ENCODE results near the gene SLCO3A1. TPM values are rescaled to one million over a fixed set of nuclear protein-coding genes. Genes with fewer than 3 reads are reported as not detected.

The SLCO3A1 gene
- total RNA-seq, 1 experiment from 2014 or later: 10.1 TPM

DNA sequence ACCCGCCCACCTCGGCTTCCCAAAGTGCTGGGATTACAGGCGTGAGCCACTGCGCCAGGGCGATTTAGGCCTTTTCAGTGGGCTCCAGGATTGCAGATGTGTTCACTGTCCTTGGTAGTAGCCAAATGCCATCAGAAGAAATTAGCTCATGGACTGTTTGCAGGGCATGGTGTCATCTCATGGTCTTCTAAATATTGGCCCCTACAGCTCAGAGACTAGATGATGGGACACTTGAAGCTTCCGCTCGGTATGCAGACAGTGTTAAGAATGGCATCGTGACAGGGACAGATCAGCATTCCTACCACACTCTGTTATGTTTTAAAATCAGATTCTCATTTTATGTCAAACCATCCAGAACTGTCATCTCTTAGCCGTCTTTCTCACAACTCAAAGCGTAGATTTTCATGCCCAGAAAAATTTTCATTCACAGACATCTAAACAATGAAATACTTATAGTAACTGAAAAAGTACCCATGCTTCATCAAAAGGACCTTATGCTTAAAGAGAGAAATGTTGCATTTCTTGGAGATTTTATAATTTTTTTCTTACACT lies 24.9 kb downstream of the SLCO3A1 start:
- no peaks in the 10 kb centered on the region for H3K27me3 Mint-ChIP-seq (ENCODE audit: insufficient read depth, unreplicated experiment)
- H3K27ac Mint-ChIP-seq (ENCODE audit: low read depth, unreplicated experiment): no peak overlapping the region
- no peak overlapping the region for H3K4me3 Mint-ChIP-seq (ENCODE audit: unreplicated experiment)
- no peaks in the 10 kb centered on the region for H3K9me3 Mint-ChIP-seq (ENCODE audit: unreplicated experiment)
- no peaks in the 10 kb centered on the region for H3K4me1 Mint-ChIP-seq (ENCODE audit: insufficient read depth, unreplicated experiment)
- TF ChIP-seq, protein P1, sequence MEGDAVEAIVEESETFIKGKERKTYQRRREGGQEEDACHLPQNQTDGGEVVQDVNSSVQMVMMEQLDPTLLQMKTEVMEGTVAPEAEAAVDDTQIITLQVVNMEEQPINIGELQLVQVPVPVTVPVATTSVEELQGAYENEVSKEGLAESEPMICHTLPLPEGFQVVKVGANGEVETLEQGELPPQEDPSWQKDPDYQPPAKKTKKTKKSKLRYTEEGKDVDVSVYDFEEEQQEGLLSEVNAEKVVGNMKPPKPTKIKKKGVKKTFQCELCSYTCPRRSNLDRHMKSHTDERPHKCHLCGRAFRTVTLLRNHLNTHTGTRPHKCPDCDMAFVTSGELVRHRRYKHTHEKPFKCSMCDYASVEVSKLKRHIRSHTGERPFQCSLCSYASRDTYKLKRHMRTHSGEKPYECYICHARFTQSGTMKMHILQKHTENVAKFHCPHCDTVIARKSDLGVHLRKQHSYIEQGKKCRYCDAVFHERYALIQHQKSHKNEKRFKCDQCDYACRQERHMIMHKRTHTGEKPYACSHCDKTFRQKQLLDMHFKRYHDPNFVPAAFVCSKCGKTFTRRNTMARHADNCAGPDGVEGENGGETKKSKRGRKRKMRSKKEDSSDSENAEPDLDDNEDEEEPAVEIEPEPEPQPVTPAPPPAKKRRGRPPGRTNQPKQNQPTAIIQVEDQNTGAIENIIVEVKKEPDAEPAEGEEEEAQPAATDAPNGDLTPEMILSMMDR (IDR thresholded peaks at IDR 0.05; ENCODE audit: unreplicated experiment): no peak
- DNase-seq (ENCODE audit: unreplicated experiment): no peak
- POLR2A ChIA-PET: interaction anchor here (0.9 to 1.5 kb wide), 3 partner anchors 11 to 63 kb away, joined by 3 to 4 read pairs (median 3); no protein-coding TSS in a partner anchor
- CTCF ChIA-PET: interaction anchor here (1.1 kb wide), 1 partner anchor 10 kb away, joined by 3 read pairs; no protein-coding TSS in a partner anchor
- no TSS peak for BruUV-seq (replicated peaks)
- peaks cover 7% of the 10 kb centered on the region for H3K36me3 Mint-ChIP-seq (ENCODE audit: insufficient read depth, unreplicated experiment)
- intact Hi-C loops (cut with micrococcal nuclease): no loop called here

GRCh38 chr15:91879158-91879557 lies 25.6 kb downstream of the SLCO3A1 start:
- H3K27me3 Mint-ChIP-seq (ENCODE audit: insufficient read depth, unreplicated experiment): no peaks in the 10 kb centered on the region
- CTCF ChIA-PET: interaction anchor here (0.6 kb wide), 1 partner anchor 12 kb away, joined by 6 read pairs; no protein-coding TSS in a partner anchor
- DNase-seq (ENCODE audit: unreplicated experiment): no peak

DNA sequence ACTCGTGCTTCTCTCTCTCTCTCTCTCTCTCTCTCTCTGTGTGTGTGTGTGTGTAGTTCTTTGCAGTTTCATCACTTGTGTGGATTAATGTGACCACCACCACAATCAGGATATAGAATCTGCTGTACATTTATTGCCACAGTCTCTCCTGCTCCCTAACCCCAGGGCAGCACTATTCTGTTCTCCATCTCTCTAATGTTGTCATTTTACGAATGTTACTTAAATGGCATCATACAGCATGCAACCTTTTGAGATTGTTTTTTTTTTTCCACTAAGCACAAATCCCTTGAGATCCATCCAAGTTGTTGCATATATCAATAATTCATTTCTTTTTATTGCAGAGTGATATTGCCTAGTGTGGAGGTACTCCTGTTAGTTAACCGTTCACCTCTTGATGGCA lies 26.9 kb downstream of the SLCO3A1 start:
- ChIA-PET CTCF (interaction anchor here (1.2 kb wide), 1 partner anchor 61 kb away, joined by 5 read pairs; no protein-coding TSS in a partner anchor), POLR2A (interaction anchor here (0.7 to 1.6 kb wide), 2 partner anchors 13 to 16 kb away, joined by 3 to 5 read pairs; no protein-coding TSS in a partner anchor)
- Mint-ChIP-seq H3K4me3 (ENCODE audit: unreplicated experiment) (no peak overlapping the region), H3K27ac (ENCODE audit: low read depth, unreplicated experiment) (no peak overlapping the region), H3K4me1 (ENCODE audit: insufficient read depth, unreplicated experiment) (no peaks in the 10 kb centered on the region), H3K36me3 (ENCODE audit: insufficient read depth, unreplicated experiment) (peaks cover 11% of the 10 kb centered on the region), H3K27me3 (ENCODE audit: insufficient read depth, unreplicated experiment) (no peaks in the 10 kb centered on the region), H3K9me3 (ENCODE audit: unreplicated experiment) (no peaks in the 10 kb centered on the region)
- no peak for DNase-seq (ENCODE audit: unreplicated experiment)
- BruUV-seq (replicated peaks): no TSS peak
- TF ChIP-seq, protein P1 (IDR thresholded peaks at IDR 0.05; ENCODE audit: unreplicated experiment): no peak
- intact Hi-C loops (cut with micrococcal nuclease): no loop called here

More at GRCh38 chr15:91879158-91879557, 25.6 kb downstream of the SLCO3A1 start:
- no peak overlapping the region for H3K4me3 Mint-ChIP-seq (ENCODE audit: unreplicated experiment)
- no TSS peak for BruUV-seq (replicated peaks)
- intact Hi-C loops (cut with micrococcal nuclease): no loop called here
- no peaks in the 10 kb centered on the region for H3K4me1 Mint-ChIP-seq (ENCODE audit: insufficient read depth, unreplicated experiment)
- no peak overlapping the region for H3K27ac Mint-ChIP-seq (ENCODE audit: low read depth, unreplicated experiment)
- no peaks in the 10 kb centered on the region for H3K9me3 Mint-ChIP-seq (ENCODE audit: unreplicated experiment)
- TF ChIP-seq, protein P1 (IDR thresholded peaks at IDR 0.05; ENCODE audit: unreplicated experiment): no peak
- H3K36me3 Mint-ChIP-seq (ENCODE audit: insufficient read depth, unreplicated experiment): peaks cover 11% of the 10 kb centered on the region
- POLR2A ChIA-PET: interaction anchor here (0.9 to 1.5 kb wide), 2 partner anchors 11 to 12 kb away, joined by 3 to 4 read pairs; no protein-coding TSS in a partner anchor

- Mint-ChIP-seq H3K27me3 (ENCODE audit: insufficient read depth, unreplicated experiment) (no peaks in the 10 kb centered on the region), H3K36me3 (ENCODE audit: insufficient read depth, unreplicated experiment) (peaks cover 11% of the 10 kb centered on the region), H3K4me1 (ENCODE audit: insufficient read depth, unreplicated experiment) (no peaks in the 10 kb centered on the region), H3K4me3 (ENCODE audit: unreplicated experiment) (no peak overlapping the region), H3K9me3 (ENCODE audit: unreplicated experiment) (no peaks in the 10 kb centered on the region), H3K27ac (ENCODE audit: low read depth, unreplicated experiment) (no peak overlapping the region)
- TF ChIP-seq, protein P1 (IDR thresholded peaks at IDR 0.05; ENCODE audit: unreplicated experiment): no peak
- no peak for DNase-seq (ENCODE audit: unreplicated experiment)
- POLR2A ChIA-PET: interaction anchor here (1.0 to 1.6 kb wide), 3 partner anchors 9 to 14 kb away, joined by 3 read pairs; no protein-coding TSS in a partner anchor
- intact Hi-C loops (cut with micrococcal nuclease): no loop called here
- CTCF ChIA-PET: interaction anchor here (0.6 to 1.2 kb wide), 5 partner anchors 26 to 576 kb away, joined by 3 to 5 read pairs (median 3); no protein-coding TSS in a partner anchor
- BruUV-seq (replicated peaks): no TSS peak
Observed at GRCh38 chr15:91881569-91882297, 28.2 kb downstream of the SLCO3A1 start.
